Astrocyte of the spinal cord (primary cell): ENCODE results near the gene CGNL1.

ENCODE experiments used
- DNase-seq: peaks from one replicate; pipeline ENCODE4 v3.0.0; 2011; ENCODE audit warnings: low read depth, low spot score
- H3K4me3 ChIP-seq: 2 replicates; pipeline ENCODE4 v1.5.1; 2011; ENCODE audit warnings: low read depth, mild to moderate bottlenecking, low read length, moderate library complexity
- in situ Hi-C: cut with HindIII; loops from 2 replicates; pipeline ENCODE4 v1.10.0; 2017; ENCODE audit warnings: low sequenced_read_pairs
- TF ChIP-seq, protein P1 (sequence below): IDR thresholded peaks from 2 replicates; pipeline ENCODE4 v1.5.1; 2012; ENCODE audit warnings: low read depth, mild to moderate bottlenecking, low read length, inconsistent platforms

Gene CGNL1

DNA sequence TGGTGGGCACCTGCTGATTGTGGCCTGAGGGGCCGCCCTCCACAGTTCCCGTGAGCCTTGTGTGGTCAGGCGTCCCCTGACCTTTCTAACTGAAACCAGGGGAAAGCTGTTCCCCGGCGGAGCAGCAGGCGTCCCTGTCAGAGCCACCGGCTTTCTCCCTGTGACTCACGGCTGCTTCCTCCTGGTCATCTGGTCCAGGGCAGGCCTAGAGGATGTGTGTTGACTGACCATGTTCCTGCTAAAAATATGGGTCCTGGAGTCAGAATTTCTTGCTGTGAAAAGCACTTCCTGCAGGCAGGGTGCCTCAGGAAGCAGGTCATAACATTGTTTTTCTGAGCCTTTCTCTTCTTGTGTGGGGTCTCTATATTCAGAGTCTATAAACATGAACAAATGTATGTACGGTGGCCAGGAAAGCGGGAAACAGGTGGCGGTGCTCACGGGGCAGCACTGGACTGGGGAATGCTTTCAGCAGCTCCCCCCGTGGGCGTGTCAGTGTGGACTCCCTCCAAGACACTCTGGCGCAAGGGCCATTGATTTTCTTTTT lies 38.4 kb upstream of the CGNL1 start:
- peak; percentile 66 for DNase-seq
- in situ Hi-C loops = no loop called here
- TF ChIP-seq, protein P1, sequence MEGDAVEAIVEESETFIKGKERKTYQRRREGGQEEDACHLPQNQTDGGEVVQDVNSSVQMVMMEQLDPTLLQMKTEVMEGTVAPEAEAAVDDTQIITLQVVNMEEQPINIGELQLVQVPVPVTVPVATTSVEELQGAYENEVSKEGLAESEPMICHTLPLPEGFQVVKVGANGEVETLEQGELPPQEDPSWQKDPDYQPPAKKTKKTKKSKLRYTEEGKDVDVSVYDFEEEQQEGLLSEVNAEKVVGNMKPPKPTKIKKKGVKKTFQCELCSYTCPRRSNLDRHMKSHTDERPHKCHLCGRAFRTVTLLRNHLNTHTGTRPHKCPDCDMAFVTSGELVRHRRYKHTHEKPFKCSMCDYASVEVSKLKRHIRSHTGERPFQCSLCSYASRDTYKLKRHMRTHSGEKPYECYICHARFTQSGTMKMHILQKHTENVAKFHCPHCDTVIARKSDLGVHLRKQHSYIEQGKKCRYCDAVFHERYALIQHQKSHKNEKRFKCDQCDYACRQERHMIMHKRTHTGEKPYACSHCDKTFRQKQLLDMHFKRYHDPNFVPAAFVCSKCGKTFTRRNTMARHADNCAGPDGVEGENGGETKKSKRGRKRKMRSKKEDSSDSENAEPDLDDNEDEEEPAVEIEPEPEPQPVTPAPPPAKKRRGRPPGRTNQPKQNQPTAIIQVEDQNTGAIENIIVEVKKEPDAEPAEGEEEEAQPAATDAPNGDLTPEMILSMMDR = peak; percentile 42
- H3K4me3 ChIP-seq = no peak overlapping the region

DNA sequence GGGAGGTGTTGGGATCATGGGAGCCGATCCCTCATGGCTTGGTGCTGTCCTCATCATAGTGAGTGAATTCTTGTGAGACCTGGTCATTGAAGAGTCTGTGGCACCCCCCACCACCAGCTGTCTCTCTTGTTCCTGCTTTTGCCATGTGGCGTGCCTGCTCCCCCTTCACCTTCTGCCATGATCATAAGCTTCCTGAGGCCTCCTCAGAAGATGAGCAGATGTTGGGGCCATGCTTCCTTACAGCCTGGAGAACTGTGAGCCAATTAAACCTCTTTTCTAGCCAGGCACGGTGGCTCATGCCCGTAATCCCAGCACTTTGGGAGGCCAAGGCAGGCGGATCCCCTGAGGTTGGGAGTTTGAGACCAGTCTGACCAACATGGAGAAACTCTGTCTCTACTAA lies 37.0 kb upstream of the CGNL1 start:
- no peak overlapping the region for H3K4me3 ChIP-seq
- no peak for DNase-seq
- in situ Hi-C loops = no loop called here
- TF ChIP-seq, protein P1 = no peak

DNA sequence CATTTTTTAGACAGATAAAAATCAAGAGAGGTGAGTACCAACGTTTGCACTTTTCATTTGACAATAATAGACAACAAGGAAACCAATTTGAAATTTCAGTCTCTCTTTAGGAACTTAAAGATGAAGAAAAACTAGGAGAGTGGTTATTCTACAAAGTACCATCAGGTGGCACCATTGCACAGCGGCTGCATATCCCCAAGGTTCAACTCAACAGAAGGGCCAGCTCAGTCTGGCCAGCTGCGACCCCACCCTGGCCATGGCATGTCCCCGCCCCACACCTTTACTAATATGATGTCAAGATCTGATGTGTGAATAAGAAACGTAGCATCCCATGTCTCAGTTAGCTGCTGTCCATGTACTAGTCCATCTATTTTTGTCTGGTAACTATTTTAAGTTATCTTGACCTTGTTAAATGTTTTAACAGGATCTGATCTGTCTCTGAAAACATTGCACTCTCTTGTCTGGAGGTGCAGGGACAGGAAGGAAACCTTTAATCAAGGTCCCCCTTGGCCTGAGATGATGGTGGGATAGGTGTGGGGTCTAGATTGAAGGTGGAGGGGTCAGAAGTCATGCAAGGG lies 35.5 kb upstream of the CGNL1 start:
- no peak overlapping the region for H3K4me3 ChIP-seq
- TF ChIP-seq, protein P1 = peak; percentile 76
- in situ Hi-C loops = no loop called here
- peak; percentile 72 for DNase-seq

DNA sequence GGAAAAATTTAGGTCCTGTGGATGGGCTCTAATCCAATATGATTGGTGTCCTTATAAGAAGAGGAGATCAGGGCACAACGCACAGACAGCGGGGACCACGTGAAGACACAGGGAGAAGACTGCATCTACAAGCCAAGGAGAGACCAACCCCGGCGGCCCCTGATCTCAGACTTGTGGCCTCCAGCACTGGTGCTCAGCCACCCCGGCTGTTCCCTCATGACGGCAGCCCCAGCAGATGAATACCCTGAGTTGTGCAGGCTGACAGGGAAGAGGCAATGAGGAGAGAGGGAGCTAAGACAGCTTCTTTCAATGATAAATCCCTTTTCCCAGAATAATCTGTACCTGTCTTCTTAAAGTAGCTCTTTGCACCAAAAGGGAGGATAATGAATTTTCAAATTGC lies 33.3 kb upstream of the CGNL1 start:
- DNase-seq = no peak
- H3K4me3 ChIP-seq = no peak overlapping the region
- TF ChIP-seq, protein P1 = no peak
- in situ Hi-C loops = no loop called here

DNA sequence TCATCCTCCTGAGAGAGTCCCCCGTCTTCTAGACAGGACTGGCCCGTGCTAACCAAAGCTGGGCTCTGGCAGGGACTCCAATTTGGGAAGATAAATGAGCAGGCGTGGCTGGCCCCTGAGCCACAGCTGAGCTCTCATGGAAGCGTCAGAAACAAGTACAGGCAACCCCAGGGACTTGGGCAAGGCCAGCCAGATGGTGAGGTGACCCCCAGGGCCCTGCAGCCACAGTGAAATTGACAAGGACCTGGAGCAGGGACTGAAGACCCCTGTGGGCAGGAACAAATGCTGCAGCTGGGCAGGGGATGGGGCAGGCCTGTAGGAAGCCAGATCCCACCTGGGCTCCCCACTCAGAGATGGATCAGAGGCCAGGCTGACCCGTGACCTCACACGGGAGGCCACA lies 32.8 kb upstream of the CGNL1 start:
- H3K4me3 ChIP-seq = no peak overlapping the region
- TF ChIP-seq, protein P1 = no peak
- in situ Hi-C loops = no loop called here
- no peak for DNase-seq

DNA sequence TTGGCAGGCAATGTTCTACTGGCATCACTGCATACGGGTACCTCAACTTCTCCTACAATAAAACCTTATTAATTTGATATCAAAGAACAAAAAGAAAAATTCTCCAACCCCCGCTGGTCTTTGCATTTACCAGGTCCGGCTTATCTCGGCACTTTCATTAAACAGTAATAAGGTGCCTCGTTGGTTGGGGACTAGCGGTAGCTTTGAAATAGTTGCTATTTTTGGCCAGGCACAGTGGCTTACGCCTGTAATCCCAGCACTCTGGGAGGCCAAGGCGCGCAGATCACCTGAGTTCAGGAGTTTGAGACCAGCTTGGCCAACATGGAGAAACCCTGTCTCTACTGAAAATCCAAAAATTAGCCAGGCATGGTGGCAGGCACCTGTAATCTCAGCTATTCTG lies 32.0 kb upstream of the CGNL1 start:
- no peak overlapping the region for H3K4me3 ChIP-seq
- no peak for DNase-seq
- in situ Hi-C loops = no loop called here
- TF ChIP-seq, protein P1 = no peak

DNA sequence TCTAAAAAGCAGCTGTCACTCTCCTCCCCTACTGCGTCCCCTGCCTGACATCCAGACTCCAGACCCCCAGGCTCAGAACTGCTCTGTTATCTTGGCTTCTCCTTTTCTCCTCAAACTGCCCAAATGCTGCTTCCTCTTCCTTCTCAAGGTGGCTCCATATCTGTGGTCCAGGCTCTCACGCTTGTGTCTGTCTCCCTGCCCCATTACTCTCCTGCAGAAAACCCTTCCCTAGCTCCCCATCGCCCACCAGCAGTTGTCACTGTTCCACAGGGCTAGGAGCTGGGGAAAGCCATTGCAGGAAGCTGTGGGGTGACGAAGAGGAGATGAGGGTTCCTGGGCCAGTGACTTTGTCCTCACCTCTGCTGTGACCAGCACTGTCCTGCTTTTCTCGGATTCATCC lies 30.7 kb upstream of the CGNL1 start:
- no peak for DNase-seq
- TF ChIP-seq, protein P1 = peak; percentile 57
- in situ Hi-C loops = no loop called here
- H3K4me3 ChIP-seq = no peak overlapping the region
